ENCODE data around the gene FUT6. TPM values are rescaled to one million over a fixed set of nuclear protein-coding genes. Genes with fewer than 3 reads are reported as not detected.

FUT6 gene
- total RNA-seq, 4 donors from 2014 or later: 3.0 TPM; not detected in 3

DNA sequence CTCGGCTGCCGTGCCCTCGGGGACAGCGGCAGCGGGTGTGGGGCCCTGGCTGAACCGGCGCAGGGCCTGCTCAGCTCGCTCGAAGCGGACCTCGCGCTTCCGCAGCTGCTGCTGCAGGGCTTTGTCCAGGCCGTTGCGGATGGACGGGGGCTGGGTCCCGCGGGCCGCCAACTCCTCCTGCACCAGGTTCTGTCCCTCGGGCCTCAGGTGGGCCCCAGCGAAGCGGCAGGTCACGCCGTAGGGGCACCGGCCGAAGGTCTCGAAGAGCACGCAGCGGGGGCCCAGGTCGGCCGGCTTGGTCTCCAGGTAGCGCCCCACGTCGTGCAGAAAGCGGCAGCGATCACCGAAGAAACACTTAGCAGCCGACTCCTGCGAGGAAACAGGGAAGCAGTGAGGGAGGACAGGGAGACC, 50.1 kb downstream of the FUT6 start:
- no CpG with 5 or more reads among the region's 39 CpGs for WGBS, 2 donors (ENCODE audit: low coverage in 1 of 2)
- ATAC-seq: no peak
- Histone ChIP-seq H3K4me1 (peaks cover 0 to 10% (median 6%) of the 10 kb centered on the region in 3 donors), H3K27ac (no peak overlapping the region), H3K36me3 (peaks cover 0 to 57% of the 10 kb centered on the region in 2 donors), H3K27me3 (no peaks in the 10 kb centered on the region), H3K4me3 (no peak overlapping the region), H3K9me3 (no peaks in the 10 kb centered on the region)
- TF ChIP-seq EP300 (IDR thresholded peaks at IDR 0.05) (no peak), POLR2AphosphoS5 (IDR thresholded peaks at IDR 0.05) (no peak), CTCF (IDR thresholded peaks at IDR 0.05) (no peak)

DNA sequence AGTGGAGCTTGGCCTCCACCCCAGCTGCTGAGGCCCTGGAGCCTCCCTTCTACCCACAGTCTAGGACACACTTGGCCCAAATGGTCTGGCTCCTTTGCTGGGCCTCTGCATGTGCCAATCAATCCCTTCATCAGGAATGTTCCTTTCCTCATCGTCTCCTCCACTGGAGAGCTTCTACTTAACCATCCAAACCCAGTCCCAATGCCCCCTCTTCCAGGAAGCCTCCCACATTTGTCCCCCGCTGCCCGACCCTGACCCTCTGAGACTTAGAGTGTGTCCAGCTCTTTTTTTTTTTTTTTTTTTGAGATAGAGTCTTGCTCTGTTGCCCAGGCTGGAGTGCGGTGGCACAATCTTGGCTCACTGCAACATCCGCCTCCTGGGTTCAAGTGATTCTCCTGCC, 51.1 kb downstream of the FUT6 start:
- H3K4me3 ChIP-seq: no peak overlapping the region
- H3K9me3 ChIP-seq: no peaks in the 10 kb centered on the region
- H3K27ac ChIP-seq: no peak overlapping the region
- TF ChIP-seq EP300 (IDR thresholded peaks at IDR 0.05) (no peak), POLR2AphosphoS5 (IDR thresholded peaks at IDR 0.05) (no peak), CTCF (IDR thresholded peaks at IDR 0.05) (no peak), POLR2A (IDR thresholded peaks at IDR 0.05) (no peak)
- 83 to 97% methylated on average over 1 to 3 of the region's 5 CpGs for WGBS, 2 donors (ENCODE audit: low coverage in 1 of 2)
- peaks cover 0 to 10% (median 6%) of the 10 kb centered on the region in 3 donors for H3K4me1 ChIP-seq
- no peaks in the 10 kb centered on the region for H3K27me3 ChIP-seq
- ATAC-seq: no peak
- peaks cover 0 to 67% of the 10 kb centered on the region in 2 donors for H3K36me3 ChIP-seq

GRCh38 chr19:5787409-5788182, 51.9 kb downstream of the FUT6 start:
- Histone ChIP-seq H3K9me3 (no peaks in the 10 kb centered on the region), H3K27ac (no peak overlapping the region), H3K27me3 (no peaks in the 10 kb centered on the region), H3K4me3 (no peak overlapping the region), H3K36me3 (peaks cover 0 to 75% of the 10 kb centered on the region in 2 donors), H3K4me1 (peaks cover 0 to 10% (median 6%) of the 10 kb centered on the region in 3 donors)
- no peak for ATAC-seq
- TF ChIP-seq POLR2A (IDR thresholded peaks at IDR 0.05) (no peak), CTCF (IDR thresholded peaks at IDR 0.05) (no peak), EP300 (IDR thresholded peaks at IDR 0.05) (no peak), POLR2AphosphoS5 (IDR thresholded peaks at IDR 0.05) (no peak)
- 60% methylated on average over 1 of the region's 39 CpGs; no CpG with 5 or more reads in 1 of the 2 donors for WGBS, 2 donors (ENCODE audit: low coverage in 1 of 2)

GRCh38 chr19:5786593-5787408, 52.7 kb downstream of the FUT6 start:
- peaks cover 0 to 75% of the 10 kb centered on the region in 2 donors for H3K36me3 ChIP-seq
- H3K4me3 ChIP-seq: no peak overlapping the region
- H3K27ac ChIP-seq: no peak overlapping the region
- H3K9me3 ChIP-seq: no peaks in the 10 kb centered on the region
- no peak for ATAC-seq
- WGBS, 2 donors (ENCODE audit: low coverage in 1 of 2): 80 to 81% methylated on average over 8 to 9 of the region's 44 CpGs
- H3K4me1 ChIP-seq: peaks cover 0 to 10% (median 6%) of the 10 kb centered on the region in 3 donors
- no peak for TF ChIP-seq POLR2A (IDR thresholded peaks at IDR 0.05)
- no peaks in the 10 kb centered on the region for H3K27me3 ChIP-seq

DNA sequence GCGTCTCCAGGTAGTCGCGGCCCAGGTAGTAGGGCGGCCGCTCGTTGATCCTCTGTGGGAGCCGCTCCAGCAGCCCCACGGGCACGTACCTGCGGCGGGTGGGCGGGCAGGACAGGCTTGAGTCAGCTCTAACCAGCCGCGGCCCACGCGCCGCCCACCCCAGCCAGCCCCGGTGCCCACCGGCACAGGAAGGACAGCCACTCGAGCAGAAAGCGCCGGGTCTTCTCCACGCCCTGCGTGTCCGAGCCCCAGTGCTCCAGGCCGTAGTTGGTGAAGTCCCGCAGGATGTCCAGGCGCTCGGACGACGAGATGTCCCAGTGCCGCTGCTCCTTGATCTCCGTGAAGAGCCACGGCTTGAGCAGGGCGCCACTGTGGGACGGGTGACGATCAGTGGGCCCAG, 54.1 kb downstream of the FUT6 start:
- H3K4me3 ChIP-seq: no peak overlapping the region
- no peak overlapping the region for H3K27ac ChIP-seq
- no peak for ATAC-seq
- H3K36me3 ChIP-seq: peaks cover 0 to 75% of the 10 kb centered on the region in 2 donors
- no CpG with 5 or more reads among the region's 37 CpGs for WGBS, 2 donors (ENCODE audit: low coverage in 1 of 2)
- H3K27me3 ChIP-seq: no peaks in the 10 kb centered on the region
- no peak for TF ChIP-seq POLR2A (IDR thresholded peaks at IDR 0.05)
- no peak for TF ChIP-seq EP300 (IDR thresholded peaks at IDR 0.05)
- TF ChIP-seq CTCF (IDR thresholded peaks at IDR 0.05): no peak
- TF ChIP-seq POLR2AphosphoS5 (IDR thresholded peaks at IDR 0.05): no peak
- H3K4me1 ChIP-seq: peaks cover 0 to 10% (median 6%) of the 10 kb centered on the region in 3 donors
- H3K9me3 ChIP-seq: no peaks in the 10 kb centered on the region
